Nephron progenitor cell (in vitro differentiated cells): Measurements from ENCODE around the gene SYN1.
A peak's percentile ranks its signal among the peaks of the same experiment; 100 is the strongest.

ENCODE experiments used
- DNase-seq: peaks from one replicate; pipeline ENCODE4 v3.0.0; 2021
- H3K27ac Mint-ChIP-seq: 2 replicates; pipeline ENCODE4 v1.8.0; 2021; ENCODE audit warnings: mild to moderate bottlenecking, moderate library complexity, mixed read lengths
- H3K27me3 Mint-ChIP-seq: 2 replicates; pipeline ENCODE4 v1.8.0; 2021; ENCODE audit warnings: mild to moderate bottlenecking, low read depth, mixed read lengths; ENCODE audit not compliant: poor library complexity
- H3K36me3 Mint-ChIP-seq: 2 replicates; pipeline ENCODE4 v1.8.0; 2021; ENCODE audit warnings: low read depth, mixed read lengths
- H3K4me1 Mint-ChIP-seq: 2 replicates; pipeline ENCODE4 v1.8.0; 2021; ENCODE audit warnings: mixed read lengths
- H3K4me3 Mint-ChIP-seq: 2 replicates; pipeline ENCODE4 v1.8.0; 2021; ENCODE audit warnings: mild to moderate bottlenecking, moderate library complexity, mixed read lengths
- H3K9me3 Mint-ChIP-seq: 2 replicates; pipeline ENCODE4 v1.8.0; 2021; ENCODE audit warnings: mild to moderate bottlenecking, moderate library complexity, mixed read lengths
- CTCF ChIP-seq: fragments of 200-600 bp; sonication (generic); IDR thresholded peaks from 2 replicates; pipeline ENCODE4 v1.5.0; 2021; ENCODE audit warnings: antibody characterized with exemption

SYN1 gene

GRCh38 chrX:47571896-47572295 lies 47.8 kb downstream of the SYN1 start:
- Mint-ChIP-seq H3K4me1 (peaks cover 34% of the 10 kb centered on the region), H3K27ac (peak overlapping the region; percentile 10), H3K36me3 (peaks cover 42% of the 10 kb centered on the region), H3K4me3 (no peak overlapping the region), H3K9me3 (peaks cover 71% of the 10 kb centered on the region), H3K27me3 (no peaks in the 10 kb centered on the region)
- no peak for TF ChIP-seq CTCF
- DNase-seq: no peak

GRCh38 chrX:47571215-47571614 lies 48.4 kb downstream of the SYN1 start:
- peak overlapping the region; percentile 85 for H3K27ac Mint-ChIP-seq
- no peak for DNase-seq
- peaks cover 46% of the 10 kb centered on the region for H3K36me3 Mint-ChIP-seq
- no peaks in the 10 kb centered on the region for H3K27me3 Mint-ChIP-seq
- no peak overlapping the region for H3K4me3 Mint-ChIP-seq
- H3K4me1 Mint-ChIP-seq: peaks cover 30% of the 10 kb centered on the region
- no peak for TF ChIP-seq CTCF
- H3K9me3 Mint-ChIP-seq: peaks cover 69% of the 10 kb centered on the region

- H3K27me3 Mint-ChIP-seq: no peaks in the 10 kb centered on the region
- peak overlapping the region; percentile 85 for H3K27ac Mint-ChIP-seq
- H3K9me3 Mint-ChIP-seq: peaks cover 68% of the 10 kb centered on the region
- peaks cover 49% of the 10 kb centered on the region for H3K36me3 Mint-ChIP-seq
- DNase-seq: no peak
- no peak overlapping the region for H3K4me3 Mint-ChIP-seq
- no peak for TF ChIP-seq CTCF
- peaks cover 26% of the 10 kb centered on the region for H3K4me1 Mint-ChIP-seq
These were observed 48.9 kb downstream of the SYN1 start for GRCh38 chrX:47570794-47571193.

GRCh38 chrX:47568656-47569295 lies 50.9 kb downstream of the SYN1 start:
- no peak overlapping the region for H3K27ac Mint-ChIP-seq
- peak; percentile 24 for DNase-seq

GRCh38 chrX:47566841-47567240 lies 52.8 kb downstream of the SYN1 start:
- H3K27ac Mint-ChIP-seq: no peak overlapping the region

More at GRCh38 chrX:47568656-47569295, 50.9 kb downstream of the SYN1 start:
- no peak overlapping the region for H3K4me3 Mint-ChIP-seq
- H3K4me1 Mint-ChIP-seq: peaks cover 30% of the 10 kb centered on the region
- peaks cover 56% of the 10 kb centered on the region for H3K36me3 Mint-ChIP-seq
- H3K9me3 Mint-ChIP-seq: peaks cover 72% of the 10 kb centered on the region
- no peaks in the 10 kb centered on the region for H3K27me3 Mint-ChIP-seq
- peak; percentile 23 for TF ChIP-seq CTCF

More at GRCh38 chrX:47566841-47567240, 52.8 kb downstream of the SYN1 start:
- Mint-ChIP-seq H3K4me1 (peaks cover 26% of the 10 kb centered on the region), H3K9me3 (peaks cover 70% of the 10 kb centered on the region), H3K4me3 (no peak overlapping the region), H3K27me3 (no peaks in the 10 kb centered on the region), H3K36me3 (peaks cover 54% of the 10 kb centered on the region)
- no peak for TF ChIP-seq CTCF
- no peak for DNase-seq
